K562 (cell line): Measurements from ENCODE around the gene CACNA2D3.

Experiments used
- DDX20 ChIP-seq: fragments of 450-650 bp; IDR thresholded peaks from 2 replicates; pipeline ENCODE4 v1.6.1; 2016; ENCODE audit warnings: missing genetic modification characterization, low read depth, mild to moderate bottlenecking, missing compliant biosample characterization, moderate library complexity
- ESRRA ChIP-seq: fragments of 450-650 bp; IDR thresholded peaks from 2 replicates; pipeline ENCODE4 v1.6.1; 2014; ENCODE audit warnings: low read depth, mild to moderate bottlenecking, moderate library complexity, borderline replicate concordance
- JUN ChIP-seq, 2 experiments: sonication (generic) in 1 of 2; formaldehyde crosslinking in 1 of 2; IDR thresholded peaks; 2 replicates each; pipeline versions ENCODE4 v1.6.1 to v1.8.0; 2012 to 2022; ENCODE audit warnings: borderline replicate concordance in 2 of 2, mild to moderate bottlenecking in 2 of 2, improper control_type of control experiment in 1 of 2, low read depth in 1 of 2, low read length in 1 of 2, missing genetic modification reagents in 1 of 2
- PHF8 ChIP-seq: fragments of 200-600 bp; sonication (generic); IDR thresholded peaks from 2 replicates; pipeline ENCODE4 v1.6.1; 2012; ENCODE audit warnings: mixed run types, mild to moderate bottlenecking, inconsistent platforms, low read length, moderate library complexity, borderline replicate concordance
- POLR2AphosphoS5 ChIP-seq: IDR thresholded peaks from 2 replicates; pipeline ENCODE4 v1.6.1; 2011; ENCODE audit warnings: mild to moderate bottlenecking, low read depth, low read length, moderate library complexity; ENCODE audit not compliant: control insufficient read depth, insufficient read depth
- SP2 ChIP-seq: IDR thresholded peaks from 2 replicates; pipeline ENCODE4 v1.6.1; 2011; ENCODE audit warnings: mild to moderate bottlenecking, low read depth, low read length, moderate library complexity; ENCODE audit not compliant: poor library complexity, severe bottlenecking; ENCODE audit errors: extremely low read depth
- TCF7 ChIP-seq: sonication (generic); IDR thresholded peaks from 2 replicates; pipeline ENCODE4 v1.6.1; 2016; ENCODE audit warnings: antibody characterized with exemption, borderline replicate concordance
- THAP7 ChIP-seq: fragments of 250-450 bp; sonication (Bioruptor Pico); IDR thresholded peaks from 2 replicates; pipeline ENCODE4 v1.5.0; 2021
- ZNF57 ChIP-seq: fragments of 450-650 bp; formaldehyde crosslinking; IDR thresholded peaks from 2 replicates; pipeline ENCODE4 v1.4.0; 2020; ENCODE audit warnings: mild to moderate bottlenecking, moderate library complexity
- ZNF77 ChIP-seq: fragments of 250-450 bp; sonication (Bioruptor Pico); IDR thresholded peaks from 2 replicates; pipeline ENCODE4 v1.5.0; 2020
- ZNF780A ChIP-seq: fragments of 250-450 bp; sonication (Bioruptor Pico); IDR thresholded peaks from 2 replicates; pipeline ENCODE4 v1.5.0; 2021; ENCODE audit warnings: mild to moderate bottlenecking
- TF ChIP-seq, protein P1 (sequence below), 3 experiments: IDR thresholded peaks in 2 of 3; conservative IDR thresholded peaks in 1 of 3; 2 replicates each; pipeline ENCODE4 v1.5.1; 2011 to 2012; ENCODE audit warnings: low read length in 3 of 3, mild to moderate bottlenecking in 3 of 3, control low read depth in 2 of 3, improper control_type of control experiment in 1 of 3, inconsistent platforms in 1 of 3, low read depth in 1 of 3, mixed read lengths in 1 of 3, moderate library complexity in 1 of 3; ENCODE audit not compliant: insufficient read depth in 2 of 3
- TF ChIP-seq, protein P2 (sequence below): sonication (generic); formaldehyde crosslinking; IDR thresholded peaks from 2 replicates; pipeline ENCODE4 v1.8.0; 2022; ENCODE audit warnings: missing genetic modification reagents, mild to moderate bottlenecking, borderline replicate concordance
- TF ChIP-seq, protein P3 (sequence below): sonication (generic); formaldehyde crosslinking; IDR thresholded peaks from 2 replicates; pipeline ENCODE4 v1.8.0; 2022; ENCODE audit warnings: mild to moderate bottlenecking, low read depth, missing genetic modification reagents

DNA sequence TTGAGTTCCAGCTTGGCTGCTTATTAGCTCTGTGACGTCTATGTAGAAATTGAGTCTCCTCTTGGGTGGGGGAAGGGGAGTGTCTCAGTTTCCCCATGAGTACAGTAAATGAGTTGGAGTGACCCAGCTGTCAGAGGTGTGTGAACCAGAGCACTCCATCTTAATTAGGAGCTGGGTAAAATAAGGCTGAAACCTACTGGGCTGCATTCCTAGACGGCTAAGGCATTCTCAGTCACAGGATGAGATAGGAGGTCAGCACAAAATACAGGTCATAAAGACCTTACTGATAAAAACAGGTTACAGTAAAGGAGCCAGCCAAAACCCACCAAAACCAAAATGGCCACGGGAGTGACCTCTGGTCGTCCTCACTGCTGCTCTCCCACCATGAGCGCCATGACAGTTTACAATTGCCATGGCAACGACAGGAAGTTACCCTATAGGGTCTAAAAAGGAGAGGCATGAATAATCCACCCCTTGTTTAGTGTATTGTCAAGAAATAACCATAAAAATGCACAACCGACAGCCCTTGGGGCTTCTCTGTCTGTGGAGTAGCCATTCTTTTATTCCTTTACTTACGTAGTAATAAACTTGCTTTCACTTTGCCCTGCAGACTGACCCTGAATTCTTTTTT is 222.4 kb downstream of the CACNA2D3 start:
- TF ChIP-seq, protein P1, sequence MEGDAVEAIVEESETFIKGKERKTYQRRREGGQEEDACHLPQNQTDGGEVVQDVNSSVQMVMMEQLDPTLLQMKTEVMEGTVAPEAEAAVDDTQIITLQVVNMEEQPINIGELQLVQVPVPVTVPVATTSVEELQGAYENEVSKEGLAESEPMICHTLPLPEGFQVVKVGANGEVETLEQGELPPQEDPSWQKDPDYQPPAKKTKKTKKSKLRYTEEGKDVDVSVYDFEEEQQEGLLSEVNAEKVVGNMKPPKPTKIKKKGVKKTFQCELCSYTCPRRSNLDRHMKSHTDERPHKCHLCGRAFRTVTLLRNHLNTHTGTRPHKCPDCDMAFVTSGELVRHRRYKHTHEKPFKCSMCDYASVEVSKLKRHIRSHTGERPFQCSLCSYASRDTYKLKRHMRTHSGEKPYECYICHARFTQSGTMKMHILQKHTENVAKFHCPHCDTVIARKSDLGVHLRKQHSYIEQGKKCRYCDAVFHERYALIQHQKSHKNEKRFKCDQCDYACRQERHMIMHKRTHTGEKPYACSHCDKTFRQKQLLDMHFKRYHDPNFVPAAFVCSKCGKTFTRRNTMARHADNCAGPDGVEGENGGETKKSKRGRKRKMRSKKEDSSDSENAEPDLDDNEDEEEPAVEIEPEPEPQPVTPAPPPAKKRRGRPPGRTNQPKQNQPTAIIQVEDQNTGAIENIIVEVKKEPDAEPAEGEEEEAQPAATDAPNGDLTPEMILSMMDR (IDR thresholded peaks at IDR 0.05 in 2 of 3, conservative IDR thresholded peaks at IDR 0.05 in 1 of 3; ENCODE audit: insufficient read depth in 2 of 3, low read depth in 1 of 3, low read length in 3 of 3), result no peak
- TF ChIP-seq TCF7, result no peak
- no peak for TF ChIP-seq ZNF780A (CRISPR knock-in tag)
- TF ChIP-seq SP2, result no peak
- TF ChIP-seq POLR2AphosphoS5, result no peak
- TF ChIP-seq, protein P2, sequence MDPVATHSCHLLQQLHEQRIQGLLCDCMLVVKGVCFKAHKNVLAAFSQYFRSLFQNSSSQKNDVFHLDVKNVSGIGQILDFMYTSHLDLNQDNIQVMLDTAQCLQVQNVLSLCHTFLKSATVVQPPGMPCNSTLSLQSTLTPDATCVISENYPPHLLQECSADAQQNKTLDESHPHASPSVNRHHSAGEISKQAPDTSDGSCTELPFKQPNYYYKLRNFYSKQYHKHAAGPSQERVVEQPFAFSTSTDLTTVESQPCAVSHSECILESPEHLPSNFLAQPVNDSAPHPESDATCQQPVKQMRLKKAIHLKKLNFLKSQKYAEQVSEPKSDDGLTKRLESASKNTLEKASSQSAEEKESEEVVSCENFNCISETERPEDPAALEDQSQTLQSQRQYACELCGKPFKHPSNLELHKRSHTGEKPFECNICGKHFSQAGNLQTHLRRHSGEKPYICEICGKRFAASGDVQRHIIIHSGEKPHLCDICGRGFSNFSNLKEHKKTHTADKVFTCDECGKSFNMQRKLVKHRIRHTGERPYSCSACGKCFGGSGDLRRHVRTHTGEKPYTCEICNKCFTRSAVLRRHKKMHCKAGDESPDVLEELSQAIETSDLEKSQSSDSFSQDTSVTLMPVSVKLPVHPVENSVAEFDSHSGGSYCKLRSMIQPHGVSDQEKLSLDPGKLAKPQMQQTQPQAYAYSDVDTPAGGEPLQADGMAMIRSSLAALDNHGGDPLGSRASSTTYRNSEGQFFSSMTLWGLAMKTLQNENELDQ (CRISPR knock-in tag), result no peak
- TF ChIP-seq ESRRA, result peak; percentile 21; the same call in 1 of the 2 replicates
- TF ChIP-seq, protein P3, sequence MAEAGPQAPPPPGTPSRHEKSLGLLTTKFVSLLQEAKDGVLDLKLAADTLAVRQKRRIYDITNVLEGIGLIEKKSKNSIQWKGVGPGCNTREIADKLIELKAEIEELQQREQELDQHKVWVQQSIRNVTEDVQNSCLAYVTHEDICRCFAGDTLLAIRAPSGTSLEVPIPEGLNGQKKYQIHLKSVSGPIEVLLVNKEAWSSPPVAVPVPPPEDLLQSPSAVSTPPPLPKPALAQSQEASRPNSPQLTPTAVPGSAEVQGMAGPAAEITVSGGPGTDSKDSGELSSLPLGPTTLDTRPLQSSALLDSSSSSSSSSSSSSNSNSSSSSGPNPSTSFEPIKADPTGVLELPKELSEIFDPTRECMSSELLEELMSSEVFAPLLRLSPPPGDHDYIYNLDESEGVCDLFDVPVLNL (CRISPR knock-in tag), result no peak
- TF ChIP-seq ZNF77 (CRISPR knock-in tag), result no peak
- no peak for TF ChIP-seq JUN (IDR thresholded peaks at IDR 0.05; ENCODE audit: borderline replicate concordance, low read depth, low read length)
- no peak for TF ChIP-seq JUN (CRISPR knock-in tag; IDR thresholded peaks at IDR 0.05; ENCODE audit: borderline replicate concordance)
- TF ChIP-seq DDX20 (tag), result no peak
- TF ChIP-seq PHF8, result no peak
- TF ChIP-seq ZNF57 (CRISPR knock-in tag), result no peak
- TF ChIP-seq THAP7, result no peak
